WERI-Rb-1 (cell line): Measurements from ENCODE around the gene PGA5.

Experiments
- DNase-seq: peaks from one replicate; pipeline ENCODE4 v3.0.0-alpha.2; 2020
- H3K27ac ChIP-seq: fragments of 250-450 bp; sonication (Bioruptor Pico); 2 replicates; pipeline ENCODE4 v1.5.1; 2020; ENCODE audit warnings: mild to moderate bottlenecking, moderate library complexity
- H3K27me3 ChIP-seq: fragments of 250-450 bp; sonication (Bioruptor Pico); 2 replicates; pipeline ENCODE4 v1.5.1; 2021; ENCODE audit warnings: mild to moderate bottlenecking, low read depth, moderate library complexity; ENCODE audit not compliant: insufficient read depth, severe bottlenecking
- H3K36me3 ChIP-seq: fragments of 250-450 bp; sonication (Bioruptor Pico); 2 replicates; pipeline ENCODE4 v1.5.1; 2020; ENCODE audit warnings: mild to moderate bottlenecking, moderate library complexity
- H3K4me3 ChIP-seq: 2 replicates; pipeline ENCODE4 v1.5.1; 2011; ENCODE audit warnings: low read depth, mild to moderate bottlenecking, control low read depth, low read length
- H3K9me3 ChIP-seq: fragments of 250-450 bp; sonication (Bioruptor Pico); 2 replicates; pipeline ENCODE4 v1.5.1; 2021; ENCODE audit warnings: mild to moderate bottlenecking, moderate library complexity; ENCODE audit not compliant: severe bottlenecking
- TF ChIP-seq, protein P1 (sequence below): IDR thresholded peaks from 2 replicates; pipeline ENCODE4 v1.5.1; 2011; ENCODE audit warnings: low read depth, mild to moderate bottlenecking, control low read depth, inconsistent platforms, low read length

PGA5 gene

DNA sequence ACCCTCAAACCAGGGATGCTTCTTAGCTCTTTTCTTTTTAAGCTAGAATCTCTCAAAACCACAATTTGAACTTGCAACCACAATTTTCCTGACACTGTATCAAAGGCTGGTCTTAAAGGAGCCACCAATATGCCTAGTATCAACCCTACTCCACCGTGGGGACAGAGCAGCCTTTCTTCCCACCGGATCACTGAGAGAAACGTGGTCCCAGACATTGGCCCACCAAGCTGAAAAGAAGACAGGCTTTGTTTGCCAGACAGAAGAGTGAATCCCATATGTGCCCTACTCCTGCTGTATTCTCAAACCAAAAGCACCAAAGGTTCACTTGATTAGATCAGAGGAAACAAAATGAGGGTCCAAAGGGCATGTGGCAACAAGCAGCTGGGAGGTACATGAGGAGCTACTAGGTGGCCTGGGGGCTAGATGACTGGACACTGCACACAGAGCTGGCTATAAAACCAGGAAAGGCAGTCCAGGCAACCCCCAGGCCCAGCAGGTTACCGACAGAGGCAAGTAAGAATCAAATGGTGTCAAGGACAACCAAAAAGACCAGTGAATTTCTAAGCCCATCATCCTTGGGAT lies 57.8 kb downstream of the PGA5 start:
- Histone ChIP-seq H3K9me3 (no peaks in the 10 kb centered on the region), H3K27me3 (no peaks in the 10 kb centered on the region), H3K27ac (no peak overlapping the region), H3K36me3 (peaks cover 57% of the 10 kb centered on the region), H3K4me3 (no peak overlapping the region)
- no peak for DNase-seq
- TF ChIP-seq, protein P1, sequence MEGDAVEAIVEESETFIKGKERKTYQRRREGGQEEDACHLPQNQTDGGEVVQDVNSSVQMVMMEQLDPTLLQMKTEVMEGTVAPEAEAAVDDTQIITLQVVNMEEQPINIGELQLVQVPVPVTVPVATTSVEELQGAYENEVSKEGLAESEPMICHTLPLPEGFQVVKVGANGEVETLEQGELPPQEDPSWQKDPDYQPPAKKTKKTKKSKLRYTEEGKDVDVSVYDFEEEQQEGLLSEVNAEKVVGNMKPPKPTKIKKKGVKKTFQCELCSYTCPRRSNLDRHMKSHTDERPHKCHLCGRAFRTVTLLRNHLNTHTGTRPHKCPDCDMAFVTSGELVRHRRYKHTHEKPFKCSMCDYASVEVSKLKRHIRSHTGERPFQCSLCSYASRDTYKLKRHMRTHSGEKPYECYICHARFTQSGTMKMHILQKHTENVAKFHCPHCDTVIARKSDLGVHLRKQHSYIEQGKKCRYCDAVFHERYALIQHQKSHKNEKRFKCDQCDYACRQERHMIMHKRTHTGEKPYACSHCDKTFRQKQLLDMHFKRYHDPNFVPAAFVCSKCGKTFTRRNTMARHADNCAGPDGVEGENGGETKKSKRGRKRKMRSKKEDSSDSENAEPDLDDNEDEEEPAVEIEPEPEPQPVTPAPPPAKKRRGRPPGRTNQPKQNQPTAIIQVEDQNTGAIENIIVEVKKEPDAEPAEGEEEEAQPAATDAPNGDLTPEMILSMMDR: no peak
